Measurements from ENCODE around the gene EML4. TPM values are rescaled to one million over a fixed set of nuclear protein-coding genes. Genes with fewer than 3 reads are reported as not detected.

The EML4 gene
- total RNA-seq, 1 experiment from 2014 or later = 107 TPM

DNA sequence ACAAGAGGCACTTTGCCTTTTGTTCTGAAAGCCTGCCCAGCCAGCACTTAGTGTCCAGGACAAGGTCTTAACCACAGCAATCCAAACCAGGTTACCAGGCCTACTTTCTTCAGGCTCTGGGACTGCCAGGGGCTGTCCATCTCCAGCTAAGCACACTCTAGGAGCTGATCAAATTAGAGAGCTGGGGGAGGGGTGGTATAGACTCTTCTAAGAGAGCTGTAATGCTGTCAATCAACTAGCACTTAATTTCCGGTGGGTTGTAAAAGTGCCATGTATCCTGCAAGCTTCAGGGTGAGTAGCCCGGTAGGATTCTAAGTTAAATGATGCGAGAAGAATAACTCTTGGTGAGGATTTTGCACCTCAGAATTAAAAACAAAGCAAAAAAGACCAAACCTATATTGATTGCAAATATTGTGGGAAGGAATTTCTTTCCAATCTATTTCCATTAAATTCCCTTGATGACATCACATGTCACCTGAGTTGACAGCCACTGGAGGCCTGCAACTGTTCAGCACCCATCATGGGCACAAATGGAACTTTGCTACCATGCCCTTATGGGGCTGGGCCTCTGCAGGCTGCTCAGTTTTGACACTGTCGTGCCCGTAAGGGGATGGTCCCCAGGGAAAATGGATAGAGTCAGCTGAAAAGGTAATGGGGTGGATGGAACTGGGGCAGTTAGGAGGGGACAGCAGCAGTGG lies 200.5 kb downstream of the EML4 start:
- ChIA-PET POLR2A (no interaction called here), CTCF (interaction anchor here (0.6 kb wide), 1 partner anchor 23 kb away, joined by 5 read pairs; no protein-coding TSS in a partner anchor)
- no peaks in the 10 kb centered on the region for H3K36me3 ChIP-seq (ENCODE audit: control insufficient read depth, insufficient read depth, low read length)
- 0 out of 2 replicates have a peak, but pooled peaks cover 3% of the 10 kb centered on the region for H3K4me1 ChIP-seq (ENCODE audit: control insufficient read depth, insufficient read depth, low read length)
- no peaks in the 10 kb centered on the region for H3K9me3 ChIP-seq (ENCODE audit: control insufficient read depth, insufficient read depth, low read depth, low read length)
- intact Hi-C loops (cut with micrococcal nuclease; ENCODE audit: unreplicated experiment) (no loop called here), in situ Hi-C loops (cut with HindIII; ENCODE audit: low pct_unique_long_range_greater_than_20kb, low sequenced_read_pairs) (no loop called here)
- TF ChIP-seq REST (IDR thresholded peaks at IDR 0.05; ENCODE audit: insufficient read depth in 1 of 2, low read depth in 2 of 2, low read length in 1 of 2) (no peak), CTCF (IDR thresholded peaks at IDR 0.05) (no peak), SIN3A (IDR thresholded peaks at IDR 0.05; ENCODE audit: borderline replicate concordance, insufficient read depth, low read depth, low read length) (no peak), POLR2AphosphoS5 (IDR thresholded peaks at IDR 0.05; ENCODE audit: low read depth, low read length) (no peak)
- H3K27ac ChIP-seq (ENCODE audit: low read length) = no peak overlapping the region
- H3K4me3 ChIP-seq (ENCODE audit: low read depth in 2 of 2, low read length in 2 of 2) = no peak overlapping the region
- DNase-seq (ENCODE audit: low read depth, low spot score) (no peak), ATAC-seq (no peak)
- no peaks in the 10 kb centered on the region for H3K27me3 ChIP-seq (ENCODE audit: control insufficient read depth, insufficient read depth, low read length)
- no TSS peak for BruUV-seq (replicated peaks)

- no peaks in the 10 kb centered on the region for H3K27me3 ChIP-seq (ENCODE audit: control insufficient read depth, insufficient read depth, low read length)
- DNase-seq (ENCODE audit: low read depth, low spot score) = no peak
- 0 out of 2 replicates have a peak, but pooled peaks cover 3% of the 10 kb centered on the region for H3K4me1 ChIP-seq (ENCODE audit: control insufficient read depth, insufficient read depth, low read length)
- H3K36me3 ChIP-seq (ENCODE audit: control insufficient read depth, insufficient read depth, low read length) = no peaks in the 10 kb centered on the region
- CTCF ChIA-PET = no interaction called here
- intact Hi-C loops (cut with micrococcal nuclease; ENCODE audit: unreplicated experiment) (no loop called here), in situ Hi-C loops (cut with HindIII; ENCODE audit: low pct_unique_long_range_greater_than_20kb, low sequenced_read_pairs) (no loop called here)
- ATAC-seq = no peak
- no peak overlapping the region for H3K4me3 ChIP-seq (ENCODE audit: low read depth in 2 of 2, low read length in 2 of 2)
- POLR2A ChIA-PET = interaction anchor here (0.7 kb wide), 2 partner anchors 11 to 69 kb away, joined by 3 to 5 read pairs; no protein-coding TSS in a partner anchor
- BruUV-seq (replicated peaks) = no TSS peak
- TF ChIP-seq POLR2AphosphoS5 (IDR thresholded peaks at IDR 0.05; ENCODE audit: low read depth, low read length) (no peak), REST (IDR thresholded peaks at IDR 0.05; ENCODE audit: insufficient read depth in 1 of 2, low read depth in 2 of 2, low read length in 1 of 2) (no peak), SIN3A (IDR thresholded peaks at IDR 0.05; ENCODE audit: borderline replicate concordance, insufficient read depth, low read depth, low read length) (no peak)
- H3K9me3 ChIP-seq (ENCODE audit: control insufficient read depth, insufficient read depth, low read depth, low read length) = no peaks in the 10 kb centered on the region
- H3K27ac ChIP-seq (ENCODE audit: low read length) = no peak overlapping the region
Observed at GRCh38 chr2:42371611-42372473, 202.7 kb downstream of the EML4 start.

Measured in Panc1 (cell line).